K562 (cell line): Measurements from ENCODE around the gene CBX1. TPM values are rescaled to one million over a fixed set of nuclear protein-coding genes. Genes with fewer than 3 reads are reported as not detected.

Experiments
- ATAC-seq: fragments of 200-7000 bp; cut with Tn5 transposase; 3 replicates; pipeline ENCODE4 v1.9.1; 2020; ENCODE audit warnings: moderate library complexity
- BruUV-seq: library from RNA; stranded (reverse); fragments of 400-500 nt; replicated peaks from 2 replicates; lab custom pipeline; 2021; lab: Mats Ljungman, UMichigan
- CTCF ChIA-PET: fragments of 300-600 bp; formaldehyde crosslinking; extraction: SDS; loops from one replicate; lab custom pipeline; 2021; ENCODE audit warnings: low intra/inter-chr PET ratio; lab: Yijun Ruan, JAX
- POLR2A ChIA-PET: fragments of 300-600, 350-650 bp; sonication (Branson Sonifier 250); formaldehyde crosslinking; extraction: SDS; loops from one replicate; lab custom pipeline; 2021; ENCODE audit warnings: antibody characterized with exemption, inconsistent platforms; lab: Yijun Ruan, JAX
- DNase-seq, 4 experiments: peaks; one replicate each; pipeline versions ENCODE4 v3.0.0 to v3.0.0-alpha.2; 2011 to 2018; ENCODE audit warnings: low spot score in 3 of 4, mixed read lengths in 3 of 4; ENCODE audit errors: extremely low read depth in 1 of 4
- FAIRE-seq: peaks from 2 replicates; lab custom pipeline; 2011; peaks lifted over from hg19 to GRCh38; lab: Jason Lieb, UNC
- H2AFZ ChIP-seq: 2 replicates; pipeline ENCODE4 v1.6.0; 2011; ENCODE audit warnings: low read depth, low read length, control low read depth, inconsistent platforms
- H3K27ac ChIP-seq: fragments of 200-600 bp; 3 replicates; pipeline ENCODE4 v1.8.0; 2011; ENCODE audit warnings: low read depth, mild to moderate bottlenecking, control low read depth, inconsistent platforms, low read length, moderate library complexity, mixed read lengths; ENCODE audit errors: extremely low read depth
- H3K27me3 ChIP-seq, 2 experiments: fragments of 300-600 bp in 1 of 2; 2 replicates in 1 of 2; 3 replicates in 1 of 2; pipeline versions ENCODE4 v1.6.0 to v1.8.0; 2011; ENCODE audit warnings: inconsistent platforms in 2 of 2, low read length in 2 of 2, mild to moderate bottlenecking in 1 of 2, mixed read lengths in 1 of 2, moderate library complexity in 1 of 2; ENCODE audit not compliant: control insufficient read depth in 2 of 2, insufficient read depth in 2 of 2
- H3K36me3 ChIP-seq: fragments of 300-600 bp; 3 replicates; pipeline ENCODE4 v1.8.0; 2011; ENCODE audit warnings: mild to moderate bottlenecking, low read length, inconsistent platforms; ENCODE audit not compliant: control insufficient read depth, insufficient read depth
- H3K4me1 ChIP-seq, 2 experiments: fragments of 200-600 bp in 1 of 2; replicated peaks in 1 of 2; 2 replicates in 1 of 2; 3 replicates in 1 of 2; pipeline versions ENCODE4 v1.5.1 to v1.8.0; 2011; ENCODE audit warnings: inconsistent platforms in 2 of 2, low read length in 2 of 2, mild to moderate bottlenecking in 1 of 2, mixed read lengths in 1 of 2, moderate library complexity in 1 of 2; ENCODE audit not compliant: control insufficient read depth in 2 of 2, insufficient read depth in 2 of 2
- H3K4me2 ChIP-seq: 2 replicates; pipeline ENCODE4 v1.6.1; 2011; ENCODE audit warnings: low read length, control low read depth, inconsistent platforms, mixed read lengths; ENCODE audit not compliant: insufficient read depth
- H3K4me3 ChIP-seq: fragments of 200-600 bp; sonication (generic), shearing (Covaris generic); 2 replicates; pipeline ENCODE4 v1.5.1; 2016; ENCODE audit warnings: control low read depth, inconsistent platforms
- H3K79me2 ChIP-seq: fragments of 200-600 bp; 3 replicates; pipeline ENCODE4 v1.8.0; 2011; ENCODE audit warnings: low read length, inconsistent platforms; ENCODE audit not compliant: control insufficient read depth, insufficient read depth
- H3K9ac ChIP-seq, 2 experiments: 2 replicates each; pipeline versions ENCODE4 v1.6.0 to v1.6.1; 2011; ENCODE audit warnings: low read depth in 2 of 2, low read length in 2 of 2, control low read depth in 1 of 2, inconsistent platforms in 1 of 2, mild to moderate bottlenecking in 1 of 2, mixed read lengths in 1 of 2; ENCODE audit not compliant: insufficient read depth in 1 of 2
- H3K9me1 ChIP-seq: one replicate; pipeline ENCODE4 v1.6.0; 2011; ENCODE audit warnings: inconsistent platforms, mild to moderate bottlenecking, low read length, moderate library complexity; ENCODE audit not compliant: control insufficient read depth, insufficient read depth
- H3K9me3 ChIP-seq: replicated peaks from 2 replicates; pipeline ENCODE4 v1.5.1; 2011; ENCODE audit warnings: low read depth, low read length, inconsistent platforms; ENCODE audit not compliant: control insufficient read depth, insufficient read depth
- H4K20me1 ChIP-seq: replicated peaks from 2 replicates; pipeline ENCODE4 v1.6.1; 2011; ENCODE audit warnings: low read length, inconsistent platforms, mixed read lengths; ENCODE audit not compliant: control insufficient read depth, insufficient read depth
- CHD1 ChIP-seq: fragments of 200-600 bp; sonication (generic); IDR thresholded peaks from one replicate; pipeline ENCODE4 v1.6.1; 2012; ENCODE audit warnings: mild to moderate bottlenecking, moderate library complexity, low read length, inconsistent platforms
- ELF2 ChIP-seq: fragments of 250-450 bp; sonication (Bioruptor Pico); IDR thresholded peaks from 2 replicates; pipeline ENCODE4 v1.5.0; 2021; ENCODE audit warnings: mild to moderate bottlenecking
- LCOR ChIP-seq: sonication (generic); formaldehyde crosslinking; IDR thresholded peaks from 2 replicates; pipeline ENCODE4 v1.8.0; 2022; ENCODE audit warnings: mild to moderate bottlenecking, missing genetic modification reagents
- RBM39 ChIP-seq: fragments of 200-400 bp; formaldehyde crosslinking; optimal IDR thresholded peaks from 2 replicates; pipeline ENCODE3; 2018; ENCODE audit warnings: low read depth, low read length
- SAFB ChIP-seq: fragments of 200-400 bp; formaldehyde crosslinking; IDR thresholded peaks from 2 replicates; pipeline ENCODE4 v1.6.1; 2017; ENCODE audit warnings: low read depth, low read length, borderline replicate concordance
- TCF3 ChIP-seq: sonication (generic); formaldehyde crosslinking; IDR thresholded peaks from 2 replicates; pipeline ENCODE4 v1.4.0; 2020; ENCODE audit warnings: mild to moderate bottlenecking, missing genetic modification reagents
- TSC22D4 ChIP-seq: fragments of 450-650 bp; IDR thresholded peaks from 2 replicates; pipeline ENCODE4 v1.6.1; 2016; ENCODE audit warnings: missing genetic modification characterization, missing biosample characterization, control low read depth
- ZNF324 ChIP-seq: fragments of 250-450 bp; sonication (Bioruptor Pico); IDR thresholded peaks from 2 replicates; pipeline ENCODE4 v1.4.0; 2020; ENCODE audit warnings: mild to moderate bottlenecking
- WGBS: fragments of 100-300 bp; shearing (Covaris generic); methylation state at CpG from one replicate; pipeline ENCODE4 v1.1.6; 2016; ENCODE audit warnings: low coverage, mixed read lengths; ENCODE audit not compliant: insufficient coverage; ENCODE audit errors: missing lambda C conversion rate; 5-methylcytosine and 5-hydroxymethylcytosine counted together
- in situ Hi-C: fragments of 300-500 bp; cut with MboI; formaldehyde crosslinking; loops from 4 replicates; pipeline ENCODE4 v1.15.0; 2018; ENCODE audit warnings: inconsistent platforms, mixed read lengths
- intact Hi-C: fragments of 100-400 bp; cut with micrococcal nuclease; formaldehyde crosslinking; loops from 2 replicates; pipeline ENCODE4 v1.14.2; 2022
- polyA plus RNA-seq, 8 experiments: library from polyadenylated mRNA; depleted of rRNA in 4 of 8; stranded (reverse) in 5 of 8; unstranded in 3 of 8; fragments of >200 nt; fragmentation: Nextera tagmentation in 2 of 8; fragmentation: Illumina TruSeq in 1 of 8; extraction: Ambion mirVana in 2 of 8; extraction: Trizol in 1 of 8; gene quantifications; 2 replicates each; pipeline versions ENCODE4 v1.2.1 to v1.2.3, GENCODE V29; 2011 to 2014; ENCODE audit warnings: inconsistent platforms in 1 of 8, missing spikeins in 1 of 8
- total RNA-seq, 7 experiments: library from RNA; depleted of rRNA in 6 of 7; stranded (reverse); fragments of >200 nt in 6 of 7; fragmentation: Illumina TruSeq in 2 of 7; extraction: Trizol in 2 of 7; gene quantifications; 2 replicates each; pipeline versions ENCODE4 v1.2.1 to v1.2.3, GENCODE V29; 2011 to 2021; ENCODE audit warnings: low replicate concordance in 1 of 7
- TF ChIP-seq, protein P1 (sequence below), 3 experiments: fragments of 200-800 bp in 1 of 3; sonication (Bioruptor generic) in 1 of 3; sonication (generic) in 1 of 3; formaldehyde crosslinking in 1 of 3; IDR thresholded peaks; 2 replicates each; pipeline versions ENCODE4 v1.6.1 to v1.8.0; 2016 to 2022; ENCODE audit warnings: mild to moderate bottlenecking in 2 of 3, missing compliant biosample characterization in 2 of 3, missing genetic modification characterization in 2 of 3, missing genetic modification reagents in 1 of 3
- TF ChIP-seq, protein P2 (sequence below): fragments of 450-650 bp; IDR thresholded peaks from 2 replicates; pipeline ENCODE4 v1.6.1; 2016; ENCODE audit warnings: low read depth

CBX1 gene
- total and polyA plus RNA-seq, 9 of the 15 experiments (the other 6 are each of a cell fraction or from before 2014, with no cell fraction given) = 10.6 to 95.7 (median 52.7) TPM

DNA sequence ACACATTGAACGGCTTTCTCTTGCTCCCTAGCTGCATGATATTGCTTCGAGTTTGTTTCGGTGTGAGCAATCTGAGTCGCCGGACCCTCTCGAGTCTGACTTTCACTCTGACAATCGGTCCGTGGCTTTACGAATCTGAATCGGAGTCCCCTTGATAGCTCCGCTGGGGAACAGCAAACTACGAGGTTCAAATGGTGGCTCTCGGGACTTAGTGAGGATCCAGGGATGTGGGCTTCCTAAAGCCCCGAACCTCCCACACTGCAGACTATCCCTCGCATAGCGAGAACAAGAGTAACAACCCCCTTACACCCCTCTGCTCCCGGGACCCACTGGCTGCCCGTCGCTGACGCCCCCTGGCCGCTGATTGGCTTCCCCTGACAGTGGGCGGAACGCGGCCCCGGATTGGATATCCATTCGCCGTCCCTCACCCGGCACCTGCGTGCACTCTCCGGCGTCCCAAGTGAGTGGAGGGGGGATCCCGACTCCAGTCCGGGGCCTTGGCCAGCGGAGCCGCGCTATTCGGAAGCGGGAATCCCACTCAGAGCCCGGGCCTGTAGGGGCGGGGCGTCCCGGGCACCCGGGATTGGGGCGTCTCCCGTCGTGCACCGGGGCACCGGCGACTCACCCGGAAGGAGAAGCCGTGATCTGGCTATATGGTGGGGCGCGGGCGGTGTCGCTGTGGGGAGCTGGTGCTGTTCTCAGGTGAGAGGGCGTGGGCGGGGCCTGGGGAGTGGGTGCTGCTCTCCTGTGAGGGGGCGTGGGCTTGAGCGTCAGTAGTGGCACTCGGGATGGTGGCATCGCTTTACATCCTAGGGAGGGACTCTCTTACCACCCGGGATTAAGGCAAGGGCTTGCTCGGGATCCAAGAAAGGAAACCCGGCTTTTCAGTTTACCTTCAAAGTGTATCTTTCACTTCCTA, 6.1 kb upstream of the CBX1 start, which contains the start of gene SNX11:
Gene SNX11, plus strand, starts transcription at position 630 of the 919 bp plus-strand sequence. CDS start 4,278 bp downstream, outside the sequence.
- BruUV-seq = TSS peak; percentile 97
- in situ Hi-C loops = no loop called here
- Histone ChIP-seq H3K27me3 (no peaks in the 10 kb centered on the region), H3K79me2 (peaks cover 31% of the 10 kb centered on the region), H3K27ac (peak within 1 kb of the TSS; percentile 76), H3K4me2 (peak within 1 kb of the TSS; percentile 94), H4K20me1 (no peaks in the 10 kb centered on the region), H3K4me1 (peaks cover 0 to 18% of the 10 kb centered on the region in 2 experiments; a peak in 3 of 5 replicates), H3K4me3 (peak within 1 kb of the TSS; percentile 68), H3K36me3 (peaks cover 10% of the 10 kb centered on the region; the same call in 1 of the 3 replicates), H3K9me1 (no peaks in the 10 kb centered on the region), H3K9me3 (0 out of 2 replicates have a peak, but pooled peaks cover 3% of the 10 kb centered on the region), H2AFZ (peak within 1 kb of the TSS; percentile 82), H3K9ac (peak within 1 kb of the TSS; percentile 85 to 94)
- DNase-seq = peak; percentile 90 to 92 (median 92)
- intact Hi-C loops = no loop called here
- POLR2A ChIA-PET = interaction anchor here (0.8 to 2.5 kb wide), 10 partner anchors 11 to 516 kb away, joined by 3 to 19 read pairs (median 4); no protein-coding TSS in a partner anchor
- under 1% methylated on average over 55 of the region's 64 CpGs for WGBS
- peak; percentile 98 for ATAC-seq
- CTCF ChIA-PET = no interaction called here
- peak; percentile 75 for FAIRE-seq
- TF ChIP-seq RBM39 = no peak
- TF ChIP-seq, protein P1, sequence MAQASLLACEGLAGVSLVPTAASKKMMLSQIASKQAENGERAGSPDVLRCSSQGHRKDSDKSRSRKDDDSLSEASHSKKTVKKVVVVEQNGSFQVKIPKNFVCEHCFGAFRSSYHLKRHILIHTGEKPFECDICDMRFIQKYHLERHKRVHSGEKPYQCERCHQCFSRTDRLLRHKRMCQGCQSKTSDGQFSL (CRISPR knock-in tag; IDR thresholded peaks at IDR 0.05) = 0 out of 2 replicates have a peak, but pooled peaks have one; percentile 14
- TF ChIP-seq, protein P1 (tag; IDR thresholded peaks at IDR 0.05) = no peak
- peak; percentile 88; the same call in 1 of the 2 replicates for TF ChIP-seq LCOR (CRISPR knock-in tag)
- no peak for TF ChIP-seq ZNF324
- TF ChIP-seq TCF3 = no peak
- TF ChIP-seq CHD1 = no peak
- TF ChIP-seq SAFB = no peak
- peak; percentile 84 for TF ChIP-seq ELF2 (CRISPR knock-in tag)
- TF ChIP-seq, protein P2, sequence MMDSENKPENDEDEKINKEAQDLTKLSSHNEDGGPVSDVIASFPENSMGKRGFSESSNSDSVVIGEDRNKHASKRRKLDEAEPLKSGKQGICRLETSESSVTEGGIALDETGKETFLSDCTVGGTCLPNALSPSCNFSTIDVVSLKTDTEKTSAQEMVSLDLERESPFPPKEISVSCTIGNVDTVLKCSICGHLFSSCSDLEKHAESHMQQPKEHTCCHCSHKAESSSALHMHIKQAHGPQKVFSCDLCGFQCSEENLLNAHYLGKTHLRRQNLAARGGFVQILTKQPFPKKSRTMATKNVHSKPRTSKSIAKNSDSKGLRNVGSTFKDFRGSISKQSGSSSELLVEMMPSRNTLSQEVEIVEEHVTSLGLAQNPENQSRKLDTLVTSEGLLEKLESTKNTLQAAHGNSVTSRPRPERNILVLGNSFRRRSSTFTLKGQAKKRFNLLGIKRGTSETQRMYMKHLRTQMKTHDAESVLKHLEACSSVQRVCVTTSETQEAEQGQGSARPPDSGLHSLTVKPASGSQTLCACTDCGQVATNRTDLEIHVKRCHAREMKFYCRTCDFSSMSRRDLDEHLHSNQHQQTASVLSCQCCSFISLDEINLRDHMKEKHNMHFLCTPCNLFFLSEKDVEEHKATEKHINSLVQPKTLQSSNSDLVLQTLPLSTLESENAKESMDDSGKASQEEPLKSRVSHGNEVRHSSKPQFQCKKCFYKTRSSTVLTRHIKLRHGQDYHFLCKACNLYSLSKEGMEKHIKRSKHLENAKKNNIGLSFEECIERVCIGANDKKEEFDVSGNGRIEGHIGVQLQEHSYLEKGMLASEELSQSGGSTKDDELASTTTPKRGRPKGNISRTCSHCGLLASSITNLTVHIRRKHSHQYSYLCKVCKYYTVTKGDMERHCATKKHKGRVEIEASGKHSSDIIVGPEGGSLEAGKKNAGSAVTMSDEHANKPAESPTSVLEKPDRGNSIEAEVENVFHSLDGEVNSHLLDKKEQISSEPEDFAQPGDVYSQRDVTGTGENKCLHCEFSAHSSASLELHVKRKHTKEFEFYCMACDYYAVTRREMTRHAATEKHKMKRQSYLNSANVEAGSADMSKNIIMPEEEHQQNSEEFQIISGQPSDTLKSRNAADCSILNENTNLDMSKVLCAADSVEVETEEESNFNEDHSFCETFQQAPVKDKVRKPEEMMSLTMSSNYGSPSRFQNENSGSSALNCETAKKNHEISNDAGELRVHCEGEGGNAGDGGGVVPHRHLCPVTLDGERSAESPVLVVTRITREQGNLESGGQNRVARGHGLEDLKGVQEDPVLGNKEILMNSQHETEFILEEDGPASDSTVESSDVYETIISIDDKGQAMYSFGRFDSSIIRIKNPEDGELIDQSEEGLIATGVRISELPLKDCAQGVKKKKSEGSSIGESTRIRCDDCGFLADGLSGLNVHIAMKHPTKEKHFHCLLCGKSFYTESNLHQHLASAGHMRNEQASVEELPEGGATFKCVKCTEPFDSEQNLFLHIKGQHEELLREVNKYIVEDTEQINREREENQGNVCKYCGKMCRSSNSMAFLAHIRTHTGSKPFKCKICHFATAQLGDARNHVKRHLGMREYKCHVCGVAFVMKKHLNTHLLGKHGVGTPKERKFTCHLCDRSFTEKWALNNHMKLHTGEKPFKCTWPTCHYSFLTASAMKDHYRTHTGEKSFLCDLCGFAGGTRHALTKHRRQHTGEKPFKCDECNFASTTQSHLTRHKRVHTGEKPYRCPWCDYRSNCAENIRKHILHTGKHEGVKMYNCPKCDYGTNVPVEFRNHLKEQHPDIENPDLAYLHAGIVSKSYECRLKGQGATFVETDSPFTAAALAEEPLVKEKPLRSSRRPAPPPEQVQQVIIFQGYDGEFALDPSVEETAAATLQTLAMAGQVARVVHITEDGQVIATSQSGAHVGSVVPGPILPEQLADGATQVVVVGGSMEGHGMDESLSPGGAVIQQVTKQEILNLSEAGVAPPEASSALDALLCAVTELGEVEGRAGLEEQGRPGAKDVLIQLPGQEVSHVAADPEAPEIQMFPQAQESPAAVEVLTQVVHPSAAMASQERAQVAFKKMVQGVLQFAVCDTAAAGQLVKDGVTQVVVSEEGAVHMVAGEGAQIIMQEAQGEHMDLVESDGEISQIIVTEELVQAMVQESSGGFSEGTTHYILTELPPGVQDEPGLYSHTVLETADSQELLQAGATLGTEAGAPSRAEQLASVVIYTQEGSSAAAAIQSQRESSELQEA = 0 out of 2 replicates have a peak, but pooled peaks have one; percentile 34
- no peak for TF ChIP-seq TSC22D4
